Type B pancreatic cell (in vitro differentiated cells): ENCODE results near the gene PLXDC1. TPM values are rescaled to one million over a fixed set of nuclear protein-coding genes. Genes with fewer than 3 reads are reported as not detected.

ENCODE experiments used
- DNase-seq: peaks from one replicate; pipeline ENCODE4 v3.0.0; 2021; ENCODE audit warnings: mixed read lengths; ENCODE audit not compliant: unreplicated experiment; ENCODE audit errors: extremely low spot score
- H3K27ac Mint-ChIP-seq: 2 replicates; pipeline ENCODE4 v1.8.0; 2021; ENCODE audit warnings: mild to moderate bottlenecking, mixed read lengths
- H3K27me3 Mint-ChIP-seq: 2 replicates; pipeline ENCODE4 v1.8.0; 2021; ENCODE audit warnings: mixed read lengths
- H3K36me3 Mint-ChIP-seq: 2 replicates; pipeline ENCODE4 v1.8.0; 2021; ENCODE audit warnings: mixed read lengths
- H3K4me1 Mint-ChIP-seq: one replicate; pipeline ENCODE4 v1.8.0; 2021; ENCODE audit warnings: mixed read lengths; ENCODE audit not compliant: unreplicated experiment
- H3K4me3 Mint-ChIP-seq: 2 replicates; pipeline ENCODE4 v1.8.0; 2021; ENCODE audit warnings: mild to moderate bottlenecking, mixed read lengths
- H3K9me3 Mint-ChIP-seq: 2 replicates; pipeline ENCODE4 v1.8.0; 2021; ENCODE audit warnings: mixed read lengths
- CTCF ChIP-seq: fragments of 200-600 bp; sonication (generic); conservative IDR thresholded peaks from 2 replicates; pipeline ENCODE4 v1.5.0; 2021; ENCODE audit warnings: antibody characterized with exemption, mild to moderate bottlenecking
- total RNA-seq: library from RNA; stranded (reverse); gene quantifications from 2 replicates; pipeline ENCODE4 v1.2.1, GENCODE V29; 2021; ENCODE audit warnings: low replicate concordance

Gene PLXDC1
- total RNA-seq, 1 donor from 2014 or later: 5.0 TPM

GRCh38 chr17:39077866-39078265, 73.6 kb downstream of the PLXDC1 start:
- Mint-ChIP-seq H3K9me3 (no peaks in the 10 kb centered on the region), H3K27ac (no peak overlapping the region), H3K4me3 (no peak overlapping the region), H3K4me1 (peaks cover 3% of the 10 kb centered on the region), H3K36me3 (no peaks in the 10 kb centered on the region), H3K27me3 (no peaks in the 10 kb centered on the region)
- no peak for DNase-seq
- TF ChIP-seq CTCF: no peak

GRCh38 chr17:39077252-39077651, 74.2 kb downstream of the PLXDC1 start:
- H3K4me3 Mint-ChIP-seq: no peak overlapping the region
- DNase-seq: no peak
- H3K36me3 Mint-ChIP-seq: no peaks in the 10 kb centered on the region
- TF ChIP-seq CTCF: no peak
- no peaks in the 10 kb centered on the region for H3K27me3 Mint-ChIP-seq
- H3K27ac Mint-ChIP-seq: no peak overlapping the region
- H3K9me3 Mint-ChIP-seq: no peaks in the 10 kb centered on the region
- H3K4me1 Mint-ChIP-seq: no peaks in the 10 kb centered on the region

GRCh38 chr17:39074676-39075075, 76.8 kb downstream of the PLXDC1 start:
- Mint-ChIP-seq H3K4me3 (no peak overlapping the region), H3K27me3 (no peaks in the 10 kb centered on the region), H3K4me1 (no peaks in the 10 kb centered on the region), H3K36me3 (no peaks in the 10 kb centered on the region), H3K9me3 (no peaks in the 10 kb centered on the region), H3K27ac (no peak overlapping the region)
- no peak for DNase-seq
- TF ChIP-seq CTCF: no peak

GRCh38 chr17:39073916-39074315, 77.5 kb downstream of the PLXDC1 start:
- TF ChIP-seq CTCF: no peak
- Mint-ChIP-seq H3K27me3 (peaks cover 3% of the 10 kb centered on the region), H3K9me3 (no peaks in the 10 kb centered on the region), H3K4me3 (no peak overlapping the region), H3K36me3 (no peaks in the 10 kb centered on the region), H3K27ac (no peak overlapping the region), H3K4me1 (peaks cover 3% of the 10 kb centered on the region)
- DNase-seq: no peak

- DNase-seq: no peak
- TF ChIP-seq CTCF: no peak
- no peaks in the 10 kb centered on the region for H3K9me3 Mint-ChIP-seq
- no peaks in the 10 kb centered on the region for H3K36me3 Mint-ChIP-seq
- H3K4me1 Mint-ChIP-seq: peaks cover 3% of the 10 kb centered on the region
- peaks cover 3% of the 10 kb centered on the region for H3K27me3 Mint-ChIP-seq
- no peak overlapping the region for H3K27ac Mint-ChIP-seq
- no peak overlapping the region for H3K4me3 Mint-ChIP-seq
These were observed 78.1 kb downstream of the PLXDC1 start for GRCh38 chr17:39073353-39073752.

- Mint-ChIP-seq H3K4me3 (no peak overlapping the region), H3K27me3 (peaks cover 3% of the 10 kb centered on the region), H3K36me3 (no peaks in the 10 kb centered on the region), H3K9me3 (no peaks in the 10 kb centered on the region), H3K27ac (no peak overlapping the region), H3K4me1 (peaks cover 3% of the 10 kb centered on the region)
- DNase-seq: no peak
- TF ChIP-seq CTCF: no peak
These were observed 79.9 kb downstream of the PLXDC1 start for GRCh38 chr17:39071573-39071972.
